Measurements from ENCODE around the gene USP17L30. TPM values are rescaled to one million over a fixed set of nuclear protein-coding genes. Genes with fewer than 3 reads are reported as not detected.
"Not testable (repeated sequence)": the region's sequence is repeated elsewhere in the genome, so short reads cannot be mapped to it uniquely, and the experiment has no call there.

The USP17L30 gene, protein sequence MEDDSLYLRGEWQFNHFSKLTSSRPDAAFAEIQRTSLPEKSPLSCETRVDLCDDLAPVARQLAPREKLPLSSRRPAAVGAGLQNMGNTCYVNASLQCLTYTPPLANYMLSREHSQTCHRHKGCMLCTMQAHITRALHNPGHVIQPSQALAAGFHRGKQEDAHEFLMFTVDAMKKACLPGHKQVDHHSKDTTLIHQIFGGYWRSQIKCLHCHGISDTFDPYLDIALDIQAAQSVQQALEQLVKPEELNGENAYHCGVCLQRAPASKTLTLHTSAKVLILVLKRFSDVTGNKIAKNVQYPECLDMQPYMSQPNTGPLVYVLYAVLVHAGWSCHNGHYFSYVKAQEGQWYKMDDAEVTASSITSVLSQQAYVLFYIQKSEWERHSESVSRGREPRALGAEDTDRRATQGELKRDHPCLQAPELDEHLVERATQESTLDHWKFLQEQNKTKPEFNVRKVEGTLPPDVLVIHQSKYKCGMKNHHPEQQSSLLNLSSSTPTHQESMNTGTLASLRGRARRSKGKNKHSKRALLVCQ
- polyA plus RNA-seq (2013, experiment 1 of 2): not detected
- polyA plus RNA-seq (2013, experiment 2 of 2): not detected

DNA sequence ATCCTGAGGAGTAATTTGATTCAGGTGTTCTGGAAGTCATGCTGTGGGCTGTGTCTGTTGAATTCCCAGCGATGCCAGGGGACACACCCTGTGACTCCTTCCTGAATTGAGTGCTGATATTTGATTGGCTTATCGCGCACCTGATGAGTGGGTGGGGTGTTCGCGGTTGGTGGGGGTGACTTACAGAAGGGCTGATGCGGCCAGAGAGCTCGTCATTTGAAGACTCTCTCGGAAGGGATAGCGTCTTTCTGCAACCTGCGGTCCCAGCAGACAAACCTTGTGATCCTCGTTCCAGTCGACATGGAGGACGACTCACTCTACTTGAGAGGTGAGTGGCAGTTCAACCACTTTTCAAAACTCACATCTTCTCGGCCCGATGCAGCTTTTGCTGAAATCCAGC is at the start of gene USP17L30:
TSS of gene USP17L30 (plus strand) at position 301 of the 400 bp plus-strand sequence. CDS start at position 301, 0 bp downstream.
- H3K4me2 ChIP-seq (ENCODE audit: insufficient read depth, low read length, poor library complexity, severe bottlenecking); H3K36me3 ChIP-seq (replicated peaks in 1 of 2; ENCODE audit: control insufficient read depth in 2 of 2, insufficient read depth in 2 of 2, low read length in 2 of 2); H3K18ac ChIP-seq (ENCODE audit: low read length); H3K4ac ChIP-seq (ENCODE audit: low read length); H3K27ac ChIP-seq (replicated peaks; ENCODE audit: low read length); H3K4me1 ChIP-seq (ENCODE audit: control insufficient read depth in 2 of 2, insufficient read depth in 1 of 2, low read depth in 1 of 2, low read length in 2 of 2); H3K27me3 ChIP-seq (ENCODE audit: control insufficient read depth in 3 of 3, insufficient read depth in 3 of 3, low read depth in 1 of 3, low read length in 3 of 3); H4K91ac ChIP-seq (ENCODE audit: low read depth, low read length, poor library complexity); DNase-seq (ENCODE audit: low spot score); H2BK120ac ChIP-seq (ENCODE audit: low read depth, low read length); H2BK12ac ChIP-seq (ENCODE audit: low read length); H3K23ac ChIP-seq (ENCODE audit: low read depth, low read length, poor library complexity); H3K9me3 ChIP-seq (replicated peaks in 1 of 2; ENCODE audit: control insufficient read depth in 2 of 2, insufficient read depth in 1 of 2, low read depth in 1 of 2, low read length in 2 of 2); H3K14ac ChIP-seq (ENCODE audit: low read length); H3K9ac ChIP-seq (ENCODE audit: low read depth, low read length, poor library complexity); H2AK5ac ChIP-seq (ENCODE audit: low read depth, low read length); H4K8ac ChIP-seq (ENCODE audit: low read depth, low read length); H2BK5ac ChIP-seq (ENCODE audit: low read length); H2AFZ ChIP-seq (ENCODE audit: low read length); H3K4me3 ChIP-seq (ENCODE audit: low read length in 2 of 2); H2BK15ac ChIP-seq (ENCODE audit: low read length); H3K79me1 ChIP-seq (ENCODE audit: low read depth, low read length): not testable (repeated sequence)
- WGBS, 2 donors (ENCODE audit: extremely low coverage in 2 of 2, insufficient read length in 2 of 2, insufficient replicate concordance in 1 of 2): no CpG with 5 or more reads among the region's 15 CpGs

DNA sequence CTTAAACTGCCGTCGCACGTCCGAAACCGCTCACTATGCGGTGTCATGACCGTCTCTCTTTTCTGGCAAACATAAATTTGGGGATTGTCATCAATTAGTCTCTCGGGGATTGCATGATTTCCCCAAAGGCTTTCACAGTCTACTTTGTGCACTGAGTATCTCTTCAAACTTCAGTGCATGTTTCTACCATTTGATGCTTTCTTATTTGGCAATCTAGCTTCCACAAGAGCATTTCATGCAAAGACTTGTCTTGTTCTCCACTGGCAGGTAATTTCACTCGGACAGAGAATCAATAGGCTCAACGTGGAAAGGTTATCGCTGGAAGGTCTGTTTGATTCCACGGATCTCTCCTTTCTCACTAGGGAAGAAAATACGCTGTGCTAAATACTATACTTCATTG is 38.7 kb upstream of the USP17L30 start:
- H3K18ac ChIP-seq (ENCODE audit: low read length); H3K4me2 ChIP-seq (ENCODE audit: insufficient read depth, low read length, poor library complexity, severe bottlenecking); H3K36me3 ChIP-seq (replicated peaks in 1 of 2; ENCODE audit: control insufficient read depth in 2 of 2, insufficient read depth in 2 of 2, low read length in 2 of 2); H2AK5ac ChIP-seq (ENCODE audit: low read depth, low read length); H3K23ac ChIP-seq (ENCODE audit: low read depth, low read length, poor library complexity); H2BK12ac ChIP-seq (ENCODE audit: low read length); H3K4me3 ChIP-seq (ENCODE audit: low read length in 2 of 2); H3K4ac ChIP-seq (ENCODE audit: low read length); H3K27ac ChIP-seq (replicated peaks; ENCODE audit: low read length); H3K9me3 ChIP-seq (replicated peaks in 1 of 2; ENCODE audit: control insufficient read depth in 2 of 2, insufficient read depth in 1 of 2, low read depth in 1 of 2, low read length in 2 of 2); H2AFZ ChIP-seq (ENCODE audit: low read length); H3K4me1 ChIP-seq (ENCODE audit: control insufficient read depth in 2 of 2, insufficient read depth in 1 of 2, low read depth in 1 of 2, low read length in 2 of 2); H4K8ac ChIP-seq (ENCODE audit: low read depth, low read length); DNase-seq (ENCODE audit: low spot score); H2BK120ac ChIP-seq (ENCODE audit: low read depth, low read length); H3K79me1 ChIP-seq (ENCODE audit: low read depth, low read length); H2BK5ac ChIP-seq (ENCODE audit: low read length); H3K14ac ChIP-seq (ENCODE audit: low read length); H4K91ac ChIP-seq (ENCODE audit: low read depth, low read length, poor library complexity); H3K27me3 ChIP-seq (ENCODE audit: control insufficient read depth in 3 of 3, insufficient read depth in 3 of 3, low read depth in 1 of 3, low read length in 3 of 3); H2BK15ac ChIP-seq (ENCODE audit: low read length); H3K9ac ChIP-seq (ENCODE audit: low read depth, low read length, poor library complexity): not testable (repeated sequence)
- no CpG with 5 or more reads among the region's 13 CpGs for WGBS, 2 donors (ENCODE audit: extremely low coverage in 2 of 2, insufficient read length in 2 of 2, insufficient replicate concordance in 1 of 2)

DNA sequence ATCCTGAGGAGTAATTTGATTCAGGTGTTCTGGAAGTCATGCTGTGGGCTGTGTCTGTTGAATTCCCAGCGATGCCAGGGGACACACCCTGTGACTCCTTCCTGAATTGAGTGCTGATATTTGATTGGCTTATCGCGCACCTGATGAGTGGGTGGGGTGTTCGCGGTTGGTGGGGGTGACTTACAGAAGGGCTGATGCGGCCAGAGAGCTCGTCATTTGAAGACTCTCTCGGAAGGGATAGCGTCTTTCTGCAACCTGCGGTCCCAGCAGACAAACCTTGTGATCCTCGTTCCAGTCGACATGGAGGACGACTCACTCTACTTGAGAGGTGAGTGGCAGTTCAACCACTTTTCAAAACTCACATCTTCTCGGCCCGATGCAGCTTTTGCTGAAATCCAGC is 38.1 kb upstream of the USP17L30 start, which contains the start of gene USP17L24:
TSS of gene USP17L24 (plus strand) at position 301 of the 400 bp plus-strand sequence. CDS start at position 301, 0 bp downstream.
- H2AFZ ChIP-seq (ENCODE audit: low read length); H3K27ac ChIP-seq (replicated peaks; ENCODE audit: low read length); H2BK15ac ChIP-seq (ENCODE audit: low read length); H2BK5ac ChIP-seq (ENCODE audit: low read length); H4K91ac ChIP-seq (ENCODE audit: low read depth, low read length, poor library complexity); H2BK12ac ChIP-seq (ENCODE audit: low read length); H3K79me1 ChIP-seq (ENCODE audit: low read depth, low read length); H4K8ac ChIP-seq (ENCODE audit: low read depth, low read length); H3K4me1 ChIP-seq (ENCODE audit: control insufficient read depth in 2 of 2, insufficient read depth in 1 of 2, low read depth in 1 of 2, low read length in 2 of 2); H3K36me3 ChIP-seq (replicated peaks in 1 of 2; ENCODE audit: control insufficient read depth in 2 of 2, insufficient read depth in 2 of 2, low read length in 2 of 2); H3K4me3 ChIP-seq (ENCODE audit: low read length in 2 of 2); H3K18ac ChIP-seq (ENCODE audit: low read length); H3K9ac ChIP-seq (ENCODE audit: low read depth, low read length, poor library complexity); H3K4me2 ChIP-seq (ENCODE audit: insufficient read depth, low read length, poor library complexity, severe bottlenecking); H2BK120ac ChIP-seq (ENCODE audit: low read depth, low read length); H3K23ac ChIP-seq (ENCODE audit: low read depth, low read length, poor library complexity); H3K27me3 ChIP-seq (ENCODE audit: control insufficient read depth in 3 of 3, insufficient read depth in 3 of 3, low read depth in 1 of 3, low read length in 3 of 3); H3K9me3 ChIP-seq (replicated peaks in 1 of 2; ENCODE audit: control insufficient read depth in 2 of 2, insufficient read depth in 1 of 2, low read depth in 1 of 2, low read length in 2 of 2); H3K14ac ChIP-seq (ENCODE audit: low read length); DNase-seq (ENCODE audit: low spot score); H3K4ac ChIP-seq (ENCODE audit: low read length); H2AK5ac ChIP-seq (ENCODE audit: low read depth, low read length): not testable (repeated sequence)
- no CpG with 5 or more reads among the region's 15 CpGs for WGBS, 2 donors (ENCODE audit: extremely low coverage in 2 of 2, insufficient read length in 2 of 2, insufficient replicate concordance in 1 of 2)

DNA sequence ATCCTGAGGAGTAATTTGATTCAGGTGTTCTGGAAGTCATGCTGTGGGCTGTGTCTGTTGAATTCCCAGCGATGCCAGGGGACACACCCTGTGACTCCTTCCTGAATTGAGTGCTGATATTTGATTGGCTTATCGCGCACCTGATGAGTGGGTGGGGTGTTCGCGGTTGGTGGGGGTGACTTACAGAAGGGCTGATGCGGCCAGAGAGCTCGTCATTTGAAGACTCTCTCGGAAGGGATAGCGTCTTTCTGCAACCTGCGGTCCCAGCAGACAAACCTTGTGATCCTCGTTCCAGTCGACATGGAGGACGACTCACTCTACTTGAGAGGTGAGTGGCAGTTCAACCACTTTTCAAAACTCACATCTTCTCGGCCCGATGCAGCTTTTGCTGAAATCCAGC is 33.3 kb upstream of the USP17L30 start, which contains the start of gene USP17L25:
TSS of gene USP17L25 (plus strand) at position 301 of the 400 bp plus-strand sequence. CDS start at position 301, 0 bp downstream.
- WGBS, 2 donors (ENCODE audit: extremely low coverage in 2 of 2, insufficient read length in 2 of 2, insufficient replicate concordance in 1 of 2): no CpG with 5 or more reads among the region's 15 CpGs
- not testable (repeated sequence) for H2AFZ ChIP-seq (ENCODE audit: low read length); H3K79me1 ChIP-seq (ENCODE audit: low read depth, low read length); H2BK120ac ChIP-seq (ENCODE audit: low read depth, low read length); H3K36me3 ChIP-seq (replicated peaks in 1 of 2; ENCODE audit: control insufficient read depth in 2 of 2, insufficient read depth in 2 of 2, low read length in 2 of 2); H2BK12ac ChIP-seq (ENCODE audit: low read length); H3K18ac ChIP-seq (ENCODE audit: low read length); H3K4me2 ChIP-seq (ENCODE audit: insufficient read depth, low read length, poor library complexity, severe bottlenecking); H2BK15ac ChIP-seq (ENCODE audit: low read length); H2BK5ac ChIP-seq (ENCODE audit: low read length); H3K9me3 ChIP-seq (replicated peaks in 1 of 2; ENCODE audit: control insufficient read depth in 2 of 2, insufficient read depth in 1 of 2, low read depth in 1 of 2, low read length in 2 of 2); H2AK5ac ChIP-seq (ENCODE audit: low read depth, low read length); H3K23ac ChIP-seq (ENCODE audit: low read depth, low read length, poor library complexity); DNase-seq (ENCODE audit: low spot score); H3K4ac ChIP-seq (ENCODE audit: low read length); H4K8ac ChIP-seq (ENCODE audit: low read depth, low read length); H3K9ac ChIP-seq (ENCODE audit: low read depth, low read length, poor library complexity); H3K4me3 ChIP-seq (ENCODE audit: low read length in 2 of 2); H3K27ac ChIP-seq (replicated peaks; ENCODE audit: low read length); H3K27me3 ChIP-seq (ENCODE audit: control insufficient read depth in 3 of 3, insufficient read depth in 3 of 3, low read depth in 1 of 3, low read length in 3 of 3); H3K14ac ChIP-seq (ENCODE audit: low read length); H3K4me1 ChIP-seq (ENCODE audit: control insufficient read depth in 2 of 2, insufficient read depth in 1 of 2, low read depth in 1 of 2, low read length in 2 of 2); H4K91ac ChIP-seq (ENCODE audit: low read depth, low read length, poor library complexity)
